Spinal cord (tissue), 10 donors: Measurements from ENCODE around the gene FAM43B. TPM values are rescaled to one million over a fixed set of nuclear protein-coding genes. Genes with fewer than 3 reads are reported as not detected.
"Not testable (repeated sequence)": the region's sequence is repeated elsewhere in the genome, so short reads cannot be mapped to it uniquely, and the experiment has no call there.

Source experiments
- DNase-seq, 6 donors: peaks; one replicate each; pipeline versions ENCODE4 v3.0.0 to v3.0.0-alpha.2; 2013 to 2015; ENCODE audit warnings: low spot score in 6 of 6, low read depth in 4 of 6
- H3K27ac ChIP-seq: one replicate; pipeline ENCODE4 v1.5.1; 2013; ENCODE audit warnings: low read depth, low read length, control low read depth
- H3K27me3 ChIP-seq: one replicate; pipeline ENCODE4 v1.6.1; 2013; ENCODE audit warnings: low read length; ENCODE audit not compliant: control insufficient read depth, insufficient read depth
- H3K36me3 ChIP-seq: one replicate; pipeline ENCODE4 v1.6.1; 2013; ENCODE audit warnings: low read length; ENCODE audit not compliant: control insufficient read depth, insufficient read depth
- H3K4me1 ChIP-seq: one replicate; pipeline ENCODE4 v1.6.1; 2013; ENCODE audit warnings: low read length; ENCODE audit not compliant: control insufficient read depth, insufficient read depth
- H3K4me3 ChIP-seq: one replicate; pipeline ENCODE4 v1.5.1; 2013; ENCODE audit warnings: low read depth, low read length, control low read depth
- H3K9me3 ChIP-seq: one replicate; pipeline ENCODE4 v1.6.1; 2013; ENCODE audit warnings: low read length; ENCODE audit not compliant: control insufficient read depth, insufficient read depth
- WGBS: methylation state at CpG from one replicate; pipeline ENCODE4 v1.1.5; 2013; ENCODE audit warnings: missing lambda C conversion rate; ENCODE audit not compliant: insufficient coverage; 5-methylcytosine and 5-hydroxymethylcytosine counted together
- long read RNA-seq, 4 donors: transcript quantifications; one replicate each; lab custom pipeline, GENCODE V29; 2026
- polyA plus RNA-seq, 2 donors: library from polyadenylated mRNA; unstranded; fragments of 120-200 nt; gene quantifications; one replicate each; pipeline ENCODE4 v1.2.1, GENCODE V29; 2013; ENCODE audit not compliant: insufficient read length in 2 of 2
- total RNA-seq, 2 donors: library from RNA; depleted of rRNA in 1 of 2; stranded (reverse); fragments of 120-200 nt in 1 of 2; fragments of >200 nt in 1 of 2; gene quantifications; one replicate each; pipeline versions ENCODE4 v1.2.3 to v1.2.4, GENCODE V29; 2013 to 2014
- donor health status: healthy.

Gene FAM43B, protein sequence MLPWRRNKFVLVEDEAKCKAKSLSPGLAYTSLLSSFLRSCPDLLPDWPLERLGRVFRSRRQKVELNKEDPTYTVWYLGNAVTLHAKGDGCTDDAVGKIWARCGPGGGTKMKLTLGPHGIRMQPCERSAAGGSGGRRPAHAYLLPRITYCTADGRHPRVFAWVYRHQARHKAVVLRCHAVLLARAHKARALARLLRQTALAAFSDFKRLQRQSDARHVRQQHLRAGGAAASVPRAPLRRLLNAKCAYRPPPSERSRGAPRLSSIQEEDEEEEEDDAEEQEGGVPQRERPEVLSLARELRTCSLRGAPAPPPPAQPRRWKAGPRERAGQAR
- 1 to 10 TPM; 3.0 TPM for total RNA-seq
- polyA plus RNA-seq, result 10 to 100 TPM; 14.1 to 14.4 TPM
- long read RNA-seq, donor 1, transcript FAM43B-201 (1 exons, 2,572 nt), result major isoform, 18 of 18 reads
- long read RNA-seq, donor 1, partial matches to known transcripts, result 0 of 18 reads
- long read RNA-seq, donor 1, other reads (novel, unspliced or antisense), result 0 of 18 reads
- long read RNA-seq, donor 2, transcript FAM43B-201 (1 exons, 2,572 nt), result major isoform, 7 of 7 reads
- long read RNA-seq, donor 2, partial matches to known transcripts, result 0 of 7 reads
- long read RNA-seq, donor 2, other reads (novel, unspliced or antisense), result 0 of 7 reads
- long read RNA-seq, donor 3, transcript FAM43B-201 (1 exons, 2,572 nt), result major isoform, 10 of 10 reads
- long read RNA-seq, donor 3, partial matches to known transcripts, result 0 of 10 reads
- long read RNA-seq, donor 3, other reads (novel, unspliced or antisense), result 0 of 10 reads
- long read RNA-seq, donor 4, partial matches to known transcripts, result 0 of 2 reads
- long read RNA-seq, donor 4, other reads (novel, unspliced or antisense), result 0 of 2 reads

DNA sequence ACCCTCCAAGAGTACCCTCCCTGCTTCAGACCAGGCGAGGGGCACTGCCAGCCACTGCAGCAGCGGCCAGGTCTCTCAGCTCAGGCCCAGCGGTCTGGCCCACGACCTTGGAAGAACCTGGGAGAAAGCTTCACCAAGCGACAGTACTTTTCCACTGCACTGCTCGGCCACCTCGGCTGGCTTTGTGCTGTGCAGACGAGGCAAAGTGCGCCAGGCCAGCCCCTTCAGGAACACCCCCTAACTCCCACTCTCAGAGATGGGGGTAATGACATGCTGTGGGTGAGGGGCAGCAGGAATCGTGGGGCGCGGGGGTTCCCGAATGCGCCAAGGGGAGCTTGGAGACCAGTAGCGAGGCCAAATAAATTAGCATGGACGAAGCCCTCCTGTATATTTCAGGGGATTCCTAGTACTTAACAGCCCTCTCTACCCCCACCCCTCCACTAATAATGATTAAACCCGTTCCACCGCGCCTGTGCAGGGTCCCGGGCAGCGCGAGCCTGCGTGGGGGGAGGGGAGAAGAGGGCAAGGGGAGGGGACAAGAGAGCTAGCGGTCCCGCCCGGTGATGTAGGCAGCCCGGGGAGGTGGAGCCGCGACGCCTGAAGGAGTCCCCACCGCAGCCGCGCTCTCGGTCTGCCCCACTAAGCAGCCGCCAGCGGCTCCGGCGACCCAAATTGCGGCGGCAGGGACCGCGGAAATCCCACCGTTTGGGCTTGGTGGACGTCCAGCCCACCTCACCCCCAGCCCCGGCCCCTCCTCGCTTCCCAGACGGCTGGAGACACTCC is at the start of gene FAM43B:
Gene FAM43B, plus strand, starts transcription at position 629 of the 783 bp plus-strand sequence. CDS start 401 bp downstream, outside the sequence.
- DNase-seq, result peak; percentile 55 to 95 (median 78)
- Histone ChIP-seq H3K27me3 (peaks cover 34% of the 10 kb centered on the region), H3K27ac (peak within 1 kb of the TSS; percentile 88), H3K36me3 (peaks cover 2% of the 10 kb centered on the region), H3K4me3 (peak within 1 kb of the TSS; percentile 59), H3K9me3 (no peaks in the 10 kb centered on the region), H3K4me1 (peaks cover 42% of the 10 kb centered on the region)
- WGBS, result 1% methylated on average over 35 of the region's 47 CpGs

DNA sequence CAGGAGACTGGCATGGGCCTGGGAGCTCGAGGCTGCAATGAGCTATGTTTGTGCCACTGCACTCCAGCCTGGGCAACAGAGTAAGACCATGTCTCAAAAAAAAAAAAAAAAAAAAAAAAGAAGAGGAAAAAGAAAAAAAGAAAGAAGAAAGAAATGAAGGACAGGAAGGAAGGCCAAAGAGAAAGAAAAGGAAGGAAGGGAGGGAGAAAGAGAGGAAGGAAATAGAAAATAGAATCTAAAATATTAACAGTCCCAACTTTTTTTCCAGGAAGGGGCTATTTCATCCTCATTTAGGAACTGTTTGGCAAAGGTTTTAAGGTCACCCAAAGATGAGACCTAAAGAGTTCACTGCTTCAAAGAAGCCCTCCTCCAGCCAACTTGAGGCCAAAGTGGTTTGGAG is 46.9 kb upstream of the FAM43B start:
- Histone ChIP-seq H3K27me3 (no peaks in the 10 kb centered on the region), H3K36me3 (peaks cover 23% of the 10 kb centered on the region), H3K4me1 (peaks cover 8% of the 10 kb centered on the region), H3K9me3 (no peaks in the 10 kb centered on the region), H3K27ac (no peak overlapping the region), H3K4me3 (no peak overlapping the region)
- no peak for DNase-seq
- 100% methylated on average over 1 of the region's 1 CpG for WGBS

DNA sequence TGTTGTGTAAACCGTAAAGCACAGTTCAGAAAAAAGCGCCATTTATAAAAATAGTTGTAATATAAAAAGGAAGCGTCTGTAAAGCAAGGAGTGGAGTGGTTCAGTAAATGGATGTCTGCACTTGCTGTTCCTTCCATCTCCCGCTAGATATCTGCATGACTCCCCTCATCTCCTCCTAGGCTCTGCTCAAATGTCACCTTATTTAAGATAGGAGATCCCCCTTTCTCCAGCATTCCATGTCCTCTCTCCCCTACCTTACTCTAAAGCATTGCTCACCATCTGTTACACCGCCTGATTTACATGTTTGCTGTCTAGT is 45.2 kb upstream of the FAM43B start:
- WGBS, result 40% methylated on average over 1 of the region's 5 CpGs

DNA sequence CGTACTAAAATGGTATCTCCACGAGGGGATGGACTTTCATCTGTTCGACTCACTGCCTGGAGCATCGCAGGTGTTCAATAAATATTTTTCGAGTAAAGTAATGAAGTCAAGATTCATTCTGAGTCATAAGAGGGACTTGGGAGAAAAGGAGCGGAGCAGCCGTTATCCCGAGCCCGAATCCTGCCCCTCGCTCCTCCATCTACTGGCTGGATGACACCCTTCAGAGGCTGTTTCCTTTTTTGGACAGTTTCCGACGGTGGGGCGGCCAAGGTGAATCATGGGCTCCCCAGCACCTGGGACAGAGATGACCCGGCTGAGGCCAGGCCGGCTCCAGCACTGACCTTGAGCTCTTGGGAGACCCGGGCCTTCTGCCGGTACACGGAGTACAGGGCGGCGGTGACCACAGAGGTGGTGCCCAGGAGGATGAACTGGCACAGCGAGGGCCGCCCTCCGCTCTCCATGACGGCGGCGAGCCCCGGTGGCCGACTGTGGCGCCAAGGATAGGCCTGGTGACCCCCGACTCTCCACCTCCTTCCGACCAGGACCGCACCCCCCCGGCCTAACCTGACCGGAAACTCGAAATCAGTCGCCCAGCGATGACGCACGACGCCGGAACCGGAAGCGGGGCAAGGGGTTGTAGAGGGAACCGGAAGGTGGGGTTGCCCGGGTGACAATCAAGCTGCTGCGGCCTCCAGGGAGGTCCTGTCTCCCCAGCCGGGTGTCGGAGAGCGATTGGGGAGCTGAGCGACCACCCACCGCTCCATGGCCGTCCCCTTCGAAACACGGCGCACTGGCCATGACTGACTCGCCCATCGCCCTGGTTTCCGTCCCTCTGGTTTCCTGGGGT is 44.6 kb upstream of the FAM43B start, which contains the start of gene MUL1:
Gene MUL1, minus strand, starts transcription at position 588 of the 847 bp plus-strand sequence. Its CDS starts 127 bp downstream, at position 461.
- peak; percentile 89 to 99 (median 92) for DNase-seq
- 0% methylated on average over 52 of the region's 58 CpGs for WGBS
- H3K4me1 ChIP-seq, result peaks cover 8% of the 10 kb centered on the region
- H3K4me3 ChIP-seq, result peak within 1 kb of the TSS; percentile 86
- H3K9me3 ChIP-seq, result no peaks in the 10 kb centered on the region
- H3K36me3 ChIP-seq, result peaks cover 5% of the 10 kb centered on the region
- H3K27me3 ChIP-seq, result no peaks in the 10 kb centered on the region
- peak within 1 kb of the TSS; percentile 53 for H3K27ac ChIP-seq

More for the DNA sequence above, 45.2 kb upstream of the FAM43B start:
- Histone ChIP-seq H3K9me3 (no peaks in the 10 kb centered on the region), H3K4me1 (peaks cover 8% of the 10 kb centered on the region), H3K4me3 (peak overlapping the region; percentile 86), H3K27me3 (no peaks in the 10 kb centered on the region), H3K27ac (no peak overlapping the region), H3K36me3 (peaks cover 9% of the 10 kb centered on the region)
- DNase-seq, result no peak

DNA sequence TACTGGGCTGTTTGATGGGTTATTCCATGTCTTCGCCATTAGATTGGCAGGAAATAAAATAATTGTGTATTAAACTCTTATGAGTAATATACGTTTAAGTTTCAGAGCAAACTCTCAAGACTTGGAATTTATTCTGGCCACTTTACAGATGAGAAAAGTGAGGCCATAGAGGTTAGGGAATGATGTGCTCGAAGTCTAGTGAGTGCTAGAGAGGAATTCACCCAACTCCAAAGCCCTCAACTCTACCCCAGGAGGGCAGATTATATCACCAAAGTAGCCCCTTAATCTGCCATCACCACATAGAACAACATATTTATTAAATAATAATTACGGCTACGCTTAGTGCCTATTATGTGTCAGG is 44.0 kb upstream of the FAM43B start:
- DNase-seq, result no peak
- H3K4me1 ChIP-seq, result peaks cover 8% of the 10 kb centered on the region
- H3K9me3 ChIP-seq, result no peaks in the 10 kb centered on the region
- H3K27me3 ChIP-seq, result no peaks in the 10 kb centered on the region
- WGBS, result 100% methylated on average over 1 of the region's 5 CpGs
- peaks cover 5% of the 10 kb centered on the region for H3K36me3 ChIP-seq
- peak overlapping the region; percentile 86 for H3K4me3 ChIP-seq
- H3K27ac ChIP-seq, result no peak overlapping the region

DNA sequence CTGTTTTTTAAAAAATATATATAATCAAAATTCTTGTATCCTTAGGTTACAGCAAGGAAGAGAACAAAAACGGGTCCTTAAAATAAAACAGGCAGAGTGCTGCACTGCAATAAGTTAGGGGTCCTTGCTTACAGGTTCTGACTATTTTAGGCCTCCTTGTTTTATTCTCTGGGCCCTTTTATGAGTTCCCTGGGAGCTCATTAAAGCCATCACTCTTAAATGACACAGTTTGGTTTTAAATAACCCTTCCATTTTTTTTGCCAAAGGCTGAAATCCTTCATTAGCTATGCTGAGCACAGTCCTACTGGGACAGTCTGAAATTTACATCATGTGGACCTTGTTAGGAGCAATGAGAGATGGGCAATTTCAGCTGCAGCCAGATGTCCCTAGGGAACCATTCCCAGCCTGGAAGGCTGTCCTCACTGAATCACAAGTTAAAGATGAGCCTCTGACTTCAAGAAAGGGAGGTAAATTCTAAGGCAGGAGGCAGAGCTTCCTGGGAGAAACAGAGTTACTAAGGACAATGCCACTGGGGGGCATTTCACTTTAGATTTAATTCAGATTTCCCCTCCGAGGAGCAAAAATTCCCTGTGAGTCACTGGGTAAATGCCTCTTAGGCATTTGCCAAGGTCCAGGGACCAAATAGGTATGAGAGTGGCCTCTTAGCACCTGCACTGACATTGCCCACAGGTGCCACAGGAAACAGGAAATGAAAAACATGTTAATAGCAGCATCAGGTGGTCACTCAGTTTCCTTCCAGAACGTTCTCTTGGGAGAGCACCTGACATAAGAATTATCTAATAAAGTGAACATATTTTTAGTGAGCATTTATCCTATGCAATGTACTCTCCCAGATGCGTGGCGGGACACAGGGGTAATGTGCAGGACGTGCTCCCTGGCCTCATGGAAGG is 40.6 kb upstream of the FAM43B start:
- Histone ChIP-seq H3K27me3 (no peaks in the 10 kb centered on the region), H3K4me1 (peaks cover 4% of the 10 kb centered on the region), H3K4me3 (no peak overlapping the region), H3K36me3 (no peaks in the 10 kb centered on the region), H3K9me3 (no peaks in the 10 kb centered on the region), H3K27ac (no peak overlapping the region)
- DNase-seq, result peak in 1 of 6 donors; percentile 68
- WGBS, result 47% methylated on average over 2 of the region's 6 CpGs

DNA sequence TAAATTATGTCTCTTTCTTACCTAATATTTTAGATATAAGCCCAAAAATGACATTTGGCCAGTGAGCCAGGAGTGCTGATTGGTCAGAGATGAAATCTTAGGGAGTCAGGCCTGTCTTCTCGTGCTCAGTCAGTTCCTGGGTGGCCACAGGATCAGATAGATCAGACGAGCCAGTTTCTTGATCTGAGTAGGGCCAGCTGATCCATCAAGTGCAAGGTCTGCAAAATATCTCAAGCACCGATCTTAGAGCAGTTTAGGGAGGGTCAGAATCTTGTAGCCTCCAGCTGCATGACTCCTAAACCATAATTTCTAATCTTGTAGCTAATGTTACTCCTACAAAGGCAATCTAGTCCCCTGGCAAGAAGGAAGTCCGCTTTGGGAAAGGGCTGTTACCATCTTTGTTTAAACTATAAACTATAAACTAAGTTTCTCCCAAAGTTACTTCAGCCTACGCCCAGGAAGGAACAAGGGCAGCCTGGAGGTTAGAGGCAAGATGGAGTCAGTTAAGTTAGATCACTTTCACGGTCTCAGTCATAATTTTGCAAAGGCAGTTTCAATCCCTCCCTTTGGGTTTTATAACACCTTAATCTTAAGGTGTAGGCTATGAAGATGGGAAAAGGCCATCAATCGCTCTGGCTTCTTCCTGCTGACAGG is 32.6 kb upstream of the FAM43B start:
- H3K9me3 ChIP-seq, DNase-seq, H3K4me3 ChIP-seq, H3K4me1 ChIP-seq, H3K36me3 ChIP-seq, H3K27me3 ChIP-seq, H3K27ac ChIP-seq: not testable (repeated sequence)
- 65% methylated on average over 3 of the region's 7 CpGs for WGBS
